GM12892 (cell line): ENCODE data around the gene DKK1.

Experiments
- POLR2A ChIP-seq: IDR thresholded peaks from 2 replicates; pipeline ENCODE4 v1.6.1; 2011; ENCODE audit warnings: low read depth, low read length, control low read depth
- TAF1 ChIP-seq: IDR thresholded peaks from 2 replicates; pipeline ENCODE4 v1.6.1; 2011; ENCODE audit warnings: low read depth, mild to moderate bottlenecking, control low read depth, low read length, borderline replicate concordance

GRCh38 chr10:52313256-52313932 lies 687 bp upstream of the DKK1 start:
- TF ChIP-seq POLR2A: no peak
- TF ChIP-seq TAF1: no peak
